LNCaP clone FGC (cell line): Measurements from ENCODE around the gene CD36.

Experiments used
- DNase-seq: peaks from one replicate; pipeline ENCODE4 v3.0.0-alpha.2; 2011; ENCODE audit warnings: low read depth
- H3K4me3 ChIP-seq: 2 replicates; pipeline ENCODE4 v1.5.1; 2011; ENCODE audit warnings: mild to moderate bottlenecking, low read depth, low read length, control low read depth
- TF ChIP-seq, protein P1 (sequence below): IDR thresholded peaks from 2 replicates; pipeline ENCODE4 v1.5.1; 2012; ENCODE audit warnings: mild to moderate bottlenecking; ENCODE audit not compliant: control insufficient read depth, insufficient read depth; ENCODE audit errors: extremely low read depth

The CD36 gene

GRCh38 chr7:80622541-80622940 lies 15.9 kb upstream of the CD36 start:
- H3K4me3 ChIP-seq, result no peak overlapping the region
- no peak for DNase-seq
- TF ChIP-seq, protein P1, sequence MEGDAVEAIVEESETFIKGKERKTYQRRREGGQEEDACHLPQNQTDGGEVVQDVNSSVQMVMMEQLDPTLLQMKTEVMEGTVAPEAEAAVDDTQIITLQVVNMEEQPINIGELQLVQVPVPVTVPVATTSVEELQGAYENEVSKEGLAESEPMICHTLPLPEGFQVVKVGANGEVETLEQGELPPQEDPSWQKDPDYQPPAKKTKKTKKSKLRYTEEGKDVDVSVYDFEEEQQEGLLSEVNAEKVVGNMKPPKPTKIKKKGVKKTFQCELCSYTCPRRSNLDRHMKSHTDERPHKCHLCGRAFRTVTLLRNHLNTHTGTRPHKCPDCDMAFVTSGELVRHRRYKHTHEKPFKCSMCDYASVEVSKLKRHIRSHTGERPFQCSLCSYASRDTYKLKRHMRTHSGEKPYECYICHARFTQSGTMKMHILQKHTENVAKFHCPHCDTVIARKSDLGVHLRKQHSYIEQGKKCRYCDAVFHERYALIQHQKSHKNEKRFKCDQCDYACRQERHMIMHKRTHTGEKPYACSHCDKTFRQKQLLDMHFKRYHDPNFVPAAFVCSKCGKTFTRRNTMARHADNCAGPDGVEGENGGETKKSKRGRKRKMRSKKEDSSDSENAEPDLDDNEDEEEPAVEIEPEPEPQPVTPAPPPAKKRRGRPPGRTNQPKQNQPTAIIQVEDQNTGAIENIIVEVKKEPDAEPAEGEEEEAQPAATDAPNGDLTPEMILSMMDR, result no peak

GRCh38 chr7:80623503-80624252 lies 14.8 kb upstream of the CD36 start:
- TF ChIP-seq, protein P1, result no peak
- H3K4me3 ChIP-seq, result no peak overlapping the region

DNA sequence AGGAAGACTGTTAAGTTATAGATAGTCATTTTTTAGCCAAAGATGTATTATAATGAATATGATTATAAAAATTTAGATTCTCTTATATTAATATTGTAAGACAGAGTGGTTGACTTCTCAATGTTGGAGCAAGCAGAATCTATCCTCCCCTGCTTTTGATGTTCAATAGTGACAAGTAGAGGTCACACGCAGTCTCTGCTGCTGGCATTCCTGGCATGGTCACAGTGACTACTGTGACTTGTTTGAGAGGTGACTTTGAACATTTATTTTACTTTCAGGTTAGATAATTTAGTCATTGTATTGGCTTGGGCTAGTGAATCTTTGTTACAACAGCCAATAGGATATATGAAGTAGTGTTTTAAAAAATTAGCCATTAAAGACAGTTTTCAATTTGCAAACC lies 13.7 kb upstream of the CD36 start:
- no peak overlapping the region for H3K4me3 ChIP-seq
- TF ChIP-seq, protein P1, result no peak
- DNase-seq, result no peak

More at GRCh38 chr7:80623503-80624252, 14.8 kb upstream of the CD36 start:
- no peak for DNase-seq

GRCh38 chr7:80629023-80629422 lies 9.4 kb upstream of the CD36 start:
- DNase-seq, result no peak

DNA sequence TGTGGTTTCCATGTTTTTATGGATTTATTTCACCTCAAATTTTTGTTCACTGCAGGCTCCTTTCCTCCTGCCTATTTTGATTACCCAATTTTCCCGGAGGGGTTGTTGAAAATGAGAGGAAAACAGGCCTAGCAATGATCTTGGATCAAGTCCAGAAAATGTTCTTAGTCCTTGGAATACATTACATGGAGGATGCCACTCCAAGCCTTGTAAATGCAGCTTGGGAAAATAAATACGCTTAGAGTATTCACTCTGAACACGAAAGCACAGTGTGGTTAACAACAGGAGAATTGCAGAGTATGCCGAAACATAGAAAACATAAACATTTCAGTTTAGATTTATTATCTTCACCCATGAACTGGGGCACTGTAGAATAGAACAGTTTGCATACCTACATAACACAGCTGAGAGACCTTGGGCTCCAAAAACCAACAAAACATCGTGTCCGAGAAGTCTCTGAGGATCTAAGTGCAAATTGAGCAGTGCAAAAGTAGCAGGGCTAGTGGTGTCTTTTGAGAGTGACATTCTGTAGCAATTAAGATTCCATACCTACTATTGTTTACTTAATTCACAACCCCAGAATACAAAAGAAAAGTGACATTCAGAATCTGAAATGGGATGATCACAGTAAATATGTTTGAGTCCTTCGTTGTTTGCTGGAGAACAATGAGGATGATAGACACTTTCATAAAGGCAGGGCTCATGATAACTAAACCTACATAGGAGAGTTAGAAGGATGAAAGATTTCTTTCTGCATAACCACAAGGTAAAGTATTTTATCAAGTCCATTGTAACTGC lies 7.6 kb upstream of the CD36 start:
- no peak for DNase-seq
- TF ChIP-seq, protein P1, result no peak
- H3K4me3 ChIP-seq, result no peak overlapping the region

More at GRCh38 chr7:80629023-80629422, 9.4 kb upstream of the CD36 start:
- TF ChIP-seq, protein P1, result no peak
- H3K4me3 ChIP-seq, result no peak overlapping the region

- DNase-seq, result no peak
- TF ChIP-seq, protein P1, result no peak
These were observed 7.0 kb upstream of the CD36 start for GRCh38 chr7:80631421-80631820.

GRCh38 chr7:80632139-80632538 lies 6.3 kb upstream of the CD36 start:
- TF ChIP-seq, protein P1, result no peak
- no peak for DNase-seq

More at GRCh38 chr7:80631421-80631820, 7.0 kb upstream of the CD36 start:
- no peak overlapping the region for H3K4me3 ChIP-seq

More at GRCh38 chr7:80632139-80632538, 6.3 kb upstream of the CD36 start:
- no peak overlapping the region for H3K4me3 ChIP-seq
